Activated naive CD4-positive, alpha-beta T cell treated with anti-CD3 and anti-CD28 coated beads, Interleukin-2, amount 50 U/mL, for 16 hours (primary cell): ENCODE data around the gene ZBTB7A.

ENCODE experiments used
- DNase-seq: peaks from one replicate; pipeline ENCODE4 v3.0.0-alpha.2; 2020

Gene ZBTB7A

GRCh38 chr19:4066682-4067395 lies at the start of gene ZBTB7A:
Gene ZBTB7A, minus strand, starts transcription at chr19:4066899. Its CDS starts 11,667 bp downstream, at chr19:4055232.
- DNase-seq = peak; percentile 80

DNA sequence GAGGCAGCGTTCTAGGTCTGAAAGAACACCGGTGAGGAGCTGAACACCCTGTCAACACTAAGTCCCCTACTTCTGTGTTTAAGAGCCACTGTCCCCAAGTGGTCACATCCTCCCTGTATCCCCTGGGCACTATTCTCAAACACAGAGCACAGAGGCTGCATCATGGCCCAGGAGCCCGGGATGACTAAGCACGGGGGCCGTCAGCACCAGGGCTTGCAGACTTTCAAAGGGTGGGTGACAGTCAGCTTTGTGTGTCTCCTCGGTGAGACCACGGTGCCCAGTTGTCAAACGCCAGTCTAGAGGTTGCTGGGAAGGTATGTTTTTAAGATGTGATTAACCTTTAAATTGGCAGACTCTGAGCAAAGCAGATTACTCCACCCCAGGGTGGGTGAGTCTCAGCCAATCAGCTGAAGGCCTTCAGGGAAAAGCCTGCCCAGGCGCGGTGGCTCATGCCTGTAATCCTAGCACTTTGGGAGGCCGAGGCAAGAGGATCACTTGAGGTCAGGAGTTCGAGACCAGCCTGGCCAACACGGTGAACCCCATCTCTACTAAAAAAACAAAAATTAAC lies 49.2 kb upstream of the ZBTB7A start:
- no peak for DNase-seq

DNA sequence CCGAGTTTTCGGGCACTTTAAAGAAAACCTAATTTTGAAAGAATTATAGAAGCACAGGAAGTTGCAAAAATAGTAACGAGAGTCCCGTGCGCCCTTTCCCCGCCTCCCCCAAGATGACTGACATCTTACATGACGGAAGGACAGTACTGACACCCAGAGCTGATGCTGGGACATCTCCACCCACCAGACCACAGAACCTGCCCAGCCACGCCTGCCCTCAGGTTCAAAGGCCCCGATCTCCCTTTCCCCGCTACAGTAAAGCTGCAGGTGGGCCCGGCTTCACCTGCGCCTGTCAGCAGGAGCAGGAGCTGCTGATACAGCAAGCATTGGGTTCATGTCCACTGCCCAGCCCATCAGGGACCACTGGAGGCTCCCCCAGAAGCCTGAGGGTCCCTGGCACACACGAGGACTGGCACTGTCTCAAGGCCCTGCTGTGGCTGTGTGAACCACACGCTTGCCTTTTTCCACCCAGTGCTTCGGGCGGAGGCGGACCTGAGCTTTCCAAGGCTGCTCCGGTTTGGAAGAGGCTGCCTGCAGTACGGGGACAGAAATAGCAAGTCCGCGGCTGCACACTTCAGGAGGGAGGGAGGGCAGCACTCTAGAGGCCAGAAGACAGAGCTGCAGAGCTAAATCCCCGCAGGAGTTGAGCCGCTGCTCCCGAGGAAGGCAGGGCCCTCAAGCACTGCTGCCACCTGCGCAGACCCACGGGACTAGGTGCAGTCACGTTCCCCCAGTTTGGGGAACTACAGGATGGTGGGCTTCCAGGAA lies 48.5 kb upstream of the ZBTB7A start:
- peak; percentile 33 for DNase-seq

DNA sequence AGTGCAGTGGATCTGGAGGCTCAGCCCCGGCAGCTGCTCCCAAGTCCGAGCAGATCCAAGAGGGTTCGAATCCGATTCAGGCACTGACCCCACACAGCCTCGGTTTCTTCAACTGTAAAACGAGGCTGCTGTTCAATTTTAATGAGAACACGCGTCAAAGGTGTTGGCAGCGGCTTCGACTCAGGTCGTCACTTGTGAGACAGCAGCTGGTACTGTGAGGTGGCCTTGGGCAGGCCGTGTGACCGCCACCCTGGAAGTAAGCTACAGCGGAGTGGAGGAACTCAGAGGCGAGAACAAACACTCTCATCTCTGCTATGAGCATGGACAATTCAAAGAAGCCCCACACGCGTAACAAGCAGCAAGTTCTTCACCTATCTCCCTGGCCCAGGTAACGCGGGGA lies 47.5 kb upstream of the ZBTB7A start:
- DNase-seq = no peak

- no peak for DNase-seq
These were observed 46.8 kb upstream of the ZBTB7A start for GRCh38 chr19:4113398-4114088.

DNA sequence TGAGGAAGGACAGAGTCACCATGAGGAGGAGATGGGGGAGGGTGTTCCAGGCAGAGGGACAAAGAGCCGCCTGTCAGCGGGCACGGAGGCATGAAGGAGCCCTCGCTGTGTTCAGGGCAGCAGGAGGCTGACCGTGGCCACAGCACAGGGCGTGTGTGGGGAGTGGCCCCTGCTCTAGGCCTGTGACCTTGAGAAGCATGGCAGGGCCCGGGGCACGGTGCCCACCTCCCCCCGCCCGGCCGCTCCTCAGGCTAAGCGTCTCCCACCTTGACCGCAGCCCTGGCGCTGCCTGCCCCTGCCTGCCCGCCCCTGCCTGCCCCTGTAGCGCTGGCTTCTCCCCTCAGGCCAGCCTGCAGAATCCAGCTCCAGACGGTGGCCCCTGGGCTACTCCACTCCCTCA lies 45.7 kb upstream of the ZBTB7A start:
- no peak for DNase-seq

DNA sequence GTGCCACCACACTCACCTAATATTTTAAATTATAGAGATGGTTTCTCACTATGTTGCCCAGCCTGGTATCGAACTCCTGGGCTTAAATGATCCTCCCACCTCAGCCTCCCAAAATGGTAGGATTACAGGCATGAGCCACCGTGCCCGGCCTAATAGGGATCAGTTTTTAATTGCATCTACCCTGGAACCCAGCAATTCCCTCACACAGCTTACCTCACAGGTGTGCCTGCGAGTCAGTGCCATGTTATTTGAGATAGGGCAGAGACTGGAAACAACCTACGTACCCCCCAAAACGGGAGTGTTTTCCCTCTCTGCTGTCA lies 42.9 kb upstream of the ZBTB7A start:
- DNase-seq = no peak

DNA sequence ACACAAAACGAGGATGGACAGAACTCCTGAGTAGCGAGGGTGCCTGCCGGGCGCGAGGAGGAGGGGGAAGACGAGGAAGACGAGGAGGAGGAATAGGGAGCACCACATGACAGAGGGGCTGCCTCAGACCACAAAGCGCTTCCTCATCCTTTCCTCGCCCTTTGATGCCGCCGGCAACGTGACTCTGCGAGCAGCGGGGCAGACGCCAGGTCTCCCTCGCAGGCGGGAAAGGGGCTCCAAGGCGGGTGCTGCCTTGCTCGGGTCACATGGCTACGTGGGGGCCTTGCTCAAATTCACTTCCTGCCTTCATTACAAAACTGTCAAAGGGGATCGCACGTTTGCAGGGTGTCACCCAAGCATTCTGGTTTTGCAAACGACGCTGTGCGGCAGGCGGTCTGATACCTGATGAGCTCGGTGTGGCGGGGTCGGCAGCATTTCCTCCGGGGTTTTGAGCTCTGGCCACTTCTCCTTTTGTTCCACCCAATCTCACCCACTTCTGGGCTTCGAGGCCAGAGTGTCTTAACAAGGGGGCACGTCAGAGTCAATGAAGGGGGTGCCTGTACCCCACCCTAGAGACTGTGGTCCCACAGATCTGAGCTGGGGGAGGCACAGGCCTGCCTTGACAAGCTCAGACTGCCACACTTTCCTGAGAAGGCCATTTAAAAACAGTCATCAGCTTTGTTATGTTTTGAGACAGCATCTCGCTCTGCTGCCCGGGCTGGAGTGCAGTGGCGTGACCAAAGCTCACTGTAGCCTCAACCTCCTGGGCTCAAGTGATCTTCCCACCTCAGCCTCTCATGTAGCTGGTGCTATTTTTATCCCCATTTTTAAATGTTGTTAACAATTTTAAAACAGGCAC lies 42.3 kb upstream of the ZBTB7A start:
- DNase-seq = peak; percentile 47

DNA sequence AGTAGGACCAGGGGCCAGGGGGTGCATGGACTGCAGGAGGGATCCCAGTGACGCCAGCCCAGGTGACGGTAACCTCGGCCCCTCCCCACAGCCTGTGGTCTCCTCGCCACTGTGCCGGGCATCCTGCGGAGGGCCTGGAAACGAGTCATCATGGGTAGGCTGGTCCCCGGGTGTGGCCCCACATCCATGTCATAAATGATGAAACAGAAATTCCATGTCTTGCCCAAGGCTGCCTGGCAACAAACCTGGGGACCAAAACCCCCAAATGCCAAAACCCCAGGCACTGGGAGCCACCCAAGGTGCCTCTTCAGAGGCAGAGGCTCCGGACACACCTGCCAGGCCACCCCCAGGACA lies 36.4 kb upstream of the ZBTB7A start:
- no peak for DNase-seq

DNA sequence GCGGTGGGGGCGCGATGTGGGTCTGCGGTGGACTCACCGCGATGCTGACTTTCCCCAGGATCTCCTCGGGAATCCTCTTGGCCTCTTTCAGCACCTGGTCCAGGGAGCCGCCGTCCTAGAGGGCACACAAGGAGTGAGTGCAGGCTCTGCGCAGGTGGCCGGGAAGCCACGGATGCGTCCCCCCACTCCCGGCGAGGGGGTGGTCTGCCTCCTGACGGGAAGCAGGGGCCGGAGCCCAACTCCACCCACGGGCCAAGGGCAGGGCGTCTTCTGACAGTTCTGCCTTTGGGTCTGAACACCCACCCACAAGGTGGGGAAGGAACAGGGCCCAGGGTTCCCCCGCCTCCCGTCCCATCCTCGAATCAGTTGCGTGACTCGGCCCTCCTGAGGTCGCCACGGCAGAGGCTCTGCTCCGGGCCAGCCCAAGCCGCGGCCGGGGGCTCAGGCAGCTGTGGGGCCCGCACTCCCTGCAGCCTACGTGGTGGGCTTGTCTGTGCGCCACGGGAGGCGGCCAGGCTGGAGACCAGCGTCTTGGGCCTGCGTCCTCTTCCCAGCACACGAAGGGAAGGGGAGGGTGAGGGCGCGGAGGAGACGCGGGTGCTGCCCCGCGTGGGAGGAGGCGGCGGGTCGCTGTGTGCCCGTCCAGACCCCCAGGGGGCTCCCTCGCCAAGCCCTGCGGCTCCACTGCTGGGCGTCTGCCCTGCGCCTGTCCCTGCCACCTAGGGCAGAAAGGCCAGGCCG lies 35.8 kb upstream of the ZBTB7A start:
- no peak for DNase-seq

DNA sequence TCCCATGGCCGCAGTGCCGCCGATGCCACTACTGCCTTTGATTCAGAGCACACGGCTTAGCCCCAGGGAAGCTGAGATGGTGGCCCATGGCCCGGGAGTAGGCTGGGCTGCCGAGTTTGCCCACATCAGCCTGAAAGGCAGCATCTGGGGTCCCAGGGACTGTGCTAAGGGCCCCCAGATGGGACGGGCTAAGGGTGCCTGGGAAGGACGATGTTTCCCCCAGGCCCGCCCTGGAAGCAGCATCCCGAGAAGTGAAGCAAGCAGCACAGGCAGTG lies 34.7 kb upstream of the ZBTB7A start:
- no peak for DNase-seq

DNA sequence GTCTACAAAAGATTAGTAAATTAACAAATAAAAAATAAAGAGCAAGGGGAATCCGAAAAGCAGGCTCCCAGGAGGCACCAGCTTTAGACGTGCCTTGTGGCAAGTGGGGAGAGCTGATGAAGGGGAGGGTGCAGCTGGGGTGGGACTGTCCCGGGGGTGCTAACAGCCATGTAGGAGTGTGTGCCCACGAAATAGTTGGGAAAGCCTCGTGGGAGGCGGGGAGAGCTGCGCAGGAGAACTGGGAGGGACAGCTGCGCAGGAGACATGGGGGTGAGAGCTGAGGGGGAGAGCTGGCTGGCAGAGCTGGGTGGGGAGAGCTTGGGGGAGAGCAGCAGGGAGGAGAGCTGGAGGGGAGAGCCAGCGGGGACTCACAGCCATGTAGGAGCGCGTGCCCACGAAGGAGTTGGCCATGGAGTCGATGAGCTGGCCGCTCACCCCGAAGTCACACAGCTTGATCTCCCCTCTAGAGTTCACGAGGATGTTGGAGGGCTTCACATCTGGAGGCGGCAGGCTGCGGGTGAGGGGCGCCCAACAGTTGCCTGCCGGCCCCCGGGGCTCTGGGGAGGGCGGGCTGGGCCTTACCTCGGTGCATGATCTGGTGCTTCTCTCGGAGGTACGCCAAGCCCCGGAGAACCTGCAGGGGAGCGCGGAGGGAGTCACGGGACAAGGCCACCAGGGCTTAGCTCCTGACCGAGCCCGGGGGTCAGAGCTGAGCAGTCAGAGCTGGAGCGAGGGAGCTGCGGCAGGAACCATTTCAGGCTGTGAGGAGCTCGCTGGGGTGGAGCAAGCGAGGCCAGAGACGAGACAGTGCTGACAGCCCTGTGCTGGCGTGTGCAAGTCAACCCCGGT lies 34.2 kb upstream of the ZBTB7A start:
- no peak for DNase-seq

- DNase-seq = no peak
These were observed 32.5 kb upstream of the ZBTB7A start for GRCh38 chr19:4099041-4099764.

DNA sequence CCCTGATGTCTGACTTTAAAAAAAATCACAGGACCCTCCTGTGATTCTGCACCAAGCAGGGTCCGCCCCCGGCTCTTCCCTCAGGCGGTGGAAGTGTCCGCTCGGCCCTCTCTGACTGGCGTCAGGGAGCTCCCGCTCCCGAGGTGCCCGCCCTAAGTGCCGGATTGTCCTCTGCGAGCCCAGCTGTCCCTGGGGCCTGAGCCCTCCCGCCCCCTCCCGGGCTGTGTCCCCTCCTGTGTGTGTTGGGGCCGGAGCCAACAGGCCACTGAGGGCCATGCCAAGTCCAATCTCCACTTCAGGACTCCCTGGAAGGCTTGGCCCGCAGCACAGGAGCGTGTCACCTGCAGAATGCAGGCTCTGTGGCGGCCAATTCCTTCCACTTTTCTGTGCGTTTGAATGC lies 31.8 kb upstream of the ZBTB7A start:
- no peak for DNase-seq

DNA sequence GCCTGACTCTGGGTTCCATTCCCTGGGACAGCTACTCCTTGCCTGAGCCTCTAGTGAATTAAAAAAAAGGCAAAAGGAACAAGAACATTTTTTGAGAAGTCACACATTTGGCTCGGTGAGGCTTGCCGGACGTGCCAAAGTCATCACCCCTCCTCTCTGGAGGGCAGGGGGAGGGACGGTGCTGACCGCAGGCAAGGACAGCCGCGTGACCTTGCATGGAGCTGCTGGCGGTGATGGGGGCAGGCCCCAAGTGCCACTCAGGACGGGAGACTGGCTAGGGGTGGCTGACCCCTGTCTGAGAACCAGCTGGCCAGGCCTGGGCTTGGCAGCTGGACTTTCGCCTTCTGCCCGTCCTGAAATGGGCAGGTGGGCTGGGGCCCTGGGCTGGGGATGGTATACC lies 30.8 kb upstream of the ZBTB7A start:
- DNase-seq = no peak

DNA sequence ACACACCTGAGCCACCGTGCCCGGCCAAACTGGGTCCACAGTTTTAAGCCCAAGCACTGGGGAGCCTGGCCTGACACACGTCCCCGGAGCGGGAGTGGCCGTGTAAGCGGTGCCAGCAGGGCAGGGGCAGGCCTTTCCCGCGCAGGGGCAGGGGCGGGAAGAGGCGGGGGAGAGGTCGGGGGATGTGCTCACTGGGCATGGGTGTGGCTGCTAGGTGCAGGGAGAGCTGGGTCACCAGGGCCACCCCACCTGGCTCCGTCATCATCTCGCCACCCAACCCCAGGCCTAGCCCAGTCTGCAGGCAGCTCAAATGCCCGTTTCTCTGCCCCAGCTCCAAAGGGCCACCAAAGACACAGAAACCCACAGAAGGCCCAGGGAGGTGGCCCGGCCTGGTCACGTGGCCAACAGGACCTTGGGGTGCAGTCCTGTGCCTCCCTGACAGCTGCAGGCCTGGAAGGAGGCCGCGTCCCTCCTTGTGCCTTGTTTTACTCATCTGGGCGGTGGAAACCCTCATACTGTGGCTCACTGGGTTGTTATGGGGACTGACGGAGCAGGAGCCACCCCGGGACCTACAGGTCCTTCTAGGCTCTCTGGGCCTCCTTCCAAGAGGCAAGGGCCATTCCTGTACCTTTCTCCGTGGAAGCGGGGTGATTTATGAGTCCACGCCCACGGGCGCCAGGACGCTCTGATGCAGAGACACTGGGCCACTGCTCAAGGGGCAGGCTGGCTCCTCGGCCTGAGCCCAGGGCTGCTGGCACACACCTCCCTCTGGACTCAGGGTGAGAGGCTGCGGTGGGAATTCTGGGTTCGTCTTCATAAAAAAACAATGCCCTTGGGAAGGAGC lies 29.6 kb upstream of the ZBTB7A start:
- no peak for DNase-seq

DNA sequence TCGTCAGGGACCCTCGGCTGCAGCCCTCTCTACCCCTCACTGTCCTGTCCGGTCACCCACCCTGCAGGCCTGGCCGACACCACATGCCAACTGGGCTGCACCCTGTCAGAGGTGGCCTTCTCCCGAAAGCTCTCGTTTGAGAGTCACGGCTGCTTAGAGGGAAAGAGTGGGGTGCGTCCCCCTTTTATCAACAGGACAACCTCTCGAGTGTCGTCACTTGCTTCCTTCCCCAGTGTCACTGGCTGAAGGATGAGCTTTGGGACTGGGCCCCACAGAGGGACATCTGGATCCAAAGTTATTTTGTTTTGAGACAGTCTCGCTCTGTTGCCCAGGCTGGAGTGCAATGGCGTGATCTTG lies 28.8 kb upstream of the ZBTB7A start:
- no peak for DNase-seq

DNA sequence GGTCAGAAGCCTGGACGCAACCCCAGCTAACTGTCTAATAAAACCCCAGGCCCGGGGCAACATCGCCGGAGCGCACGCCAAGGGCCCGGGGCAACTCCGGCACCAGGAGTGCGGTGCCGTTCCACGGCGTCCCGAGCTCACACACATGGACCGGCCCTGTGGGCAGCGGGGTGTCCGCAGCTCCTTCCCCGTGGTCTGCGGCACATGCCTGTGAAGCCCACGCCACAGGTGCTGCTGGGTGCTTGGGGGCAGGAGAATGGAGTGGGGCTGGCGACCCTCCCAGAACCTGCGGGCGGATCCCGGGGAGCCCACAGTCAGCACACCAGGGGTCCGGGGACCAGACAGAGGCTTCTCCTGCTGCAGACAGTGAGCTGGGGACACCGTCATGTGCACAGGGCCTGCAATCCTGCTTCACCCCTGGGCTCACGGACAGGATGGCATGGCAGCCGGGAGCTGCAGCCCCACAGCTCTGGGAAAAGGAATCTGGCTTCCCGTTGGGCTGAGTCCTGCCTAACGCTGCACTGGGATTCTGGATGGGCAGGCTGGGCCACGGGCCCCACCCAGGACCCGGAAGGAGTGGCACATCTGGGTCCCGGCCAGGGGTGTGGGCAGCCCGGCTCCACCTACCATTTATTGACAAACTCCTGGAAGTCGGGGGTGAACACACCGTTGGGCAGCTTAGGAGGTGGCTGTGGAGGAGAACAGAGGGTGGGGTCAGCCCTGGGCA lies 28.2 kb upstream of the ZBTB7A start:
- DNase-seq = no peak

- DNase-seq = no peak
These were observed 27.6 kb upstream of the ZBTB7A start for GRCh38 chr19:4094291-4094690.
